ENCODE measurements around the gene ZNF467.

Gene ZNF467

DNA sequence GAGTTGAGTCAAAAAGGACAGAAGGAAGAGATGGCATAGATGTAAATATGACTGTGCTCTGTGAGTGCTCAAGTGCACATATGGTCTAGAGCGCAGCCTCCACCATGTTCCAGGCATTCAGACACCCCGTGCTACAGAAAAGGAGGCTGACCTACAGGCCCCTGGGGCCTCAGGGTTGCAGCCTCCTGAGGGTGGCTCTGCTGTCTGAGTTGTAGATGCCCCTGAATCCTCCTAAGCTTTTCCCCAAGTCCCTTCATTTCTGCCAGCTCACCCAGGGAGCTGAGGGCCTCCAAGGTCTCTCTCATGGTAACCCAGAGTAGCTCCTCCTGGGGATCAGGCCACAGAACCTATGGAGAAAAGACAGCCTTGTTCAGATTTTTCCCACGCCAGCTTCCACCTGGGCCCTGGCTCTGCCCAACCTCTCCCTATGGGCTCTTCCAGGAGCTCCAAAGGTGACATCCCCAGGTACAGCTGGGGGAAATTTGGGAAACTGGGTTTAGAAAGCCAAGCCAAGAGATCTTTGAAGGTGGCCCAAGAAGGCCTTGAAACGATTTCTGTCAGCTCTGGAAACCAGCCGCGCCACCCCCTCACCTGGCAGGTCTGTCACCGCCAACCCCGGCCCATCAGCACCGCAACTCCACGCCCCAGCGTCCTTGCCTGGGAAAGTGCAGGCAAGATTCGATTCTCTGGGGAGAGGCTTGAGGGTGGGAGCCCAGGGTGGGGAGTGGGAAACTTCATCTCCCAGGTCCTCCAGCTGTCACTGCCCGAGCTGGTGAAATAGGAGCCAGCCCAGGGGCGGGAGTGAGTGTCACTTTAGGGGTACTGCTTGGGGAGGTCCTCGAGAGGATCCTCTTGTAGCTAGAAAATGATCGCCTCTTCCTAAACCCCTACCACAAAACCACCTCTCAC lies 2.4 kb downstream of the ZNF467 start:
- no peak for DNase-seq

DNA sequence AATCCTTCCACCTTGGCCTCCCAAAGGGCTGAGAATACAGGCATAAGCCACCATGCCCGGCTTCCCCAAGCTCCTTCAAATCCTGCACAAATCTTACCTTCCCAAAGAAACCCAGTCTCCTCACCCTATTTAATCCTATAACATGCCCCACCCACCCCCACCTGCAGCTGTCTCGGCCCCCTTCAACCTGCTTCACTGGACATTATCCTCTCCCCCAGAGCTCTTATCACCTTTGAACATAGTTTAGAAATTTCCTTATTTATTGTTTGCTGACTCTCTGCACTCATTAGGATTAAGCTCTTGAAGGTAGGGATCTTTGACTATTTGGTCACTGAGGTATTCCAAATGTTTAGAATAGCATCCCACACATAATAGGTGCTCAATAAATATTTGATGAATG lies 3.5 kb downstream of the ZNF467 start:
- no peak for DNase-seq

DNA sequence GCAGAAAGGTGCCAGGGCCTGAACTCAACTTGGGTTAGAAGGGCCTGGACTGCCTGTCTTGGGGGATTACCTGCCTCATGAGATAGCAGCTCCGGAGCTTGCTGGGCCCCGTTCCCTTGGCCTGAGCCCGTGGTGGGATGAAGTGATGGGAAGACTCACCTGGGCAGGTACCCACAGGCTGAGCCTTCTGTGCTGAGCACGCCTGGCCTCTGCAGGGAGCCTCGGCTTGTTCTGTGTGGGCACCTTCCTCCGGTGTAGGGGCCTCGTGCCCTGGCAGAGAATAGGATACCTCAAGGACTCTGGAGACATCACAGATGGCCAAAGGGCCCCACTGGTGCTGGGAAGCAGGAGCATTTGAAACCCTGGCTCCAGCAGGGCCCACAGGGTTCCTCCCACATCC lies 4.5 kb downstream of the ZNF467 start:
- no peak for DNase-seq

DNA sequence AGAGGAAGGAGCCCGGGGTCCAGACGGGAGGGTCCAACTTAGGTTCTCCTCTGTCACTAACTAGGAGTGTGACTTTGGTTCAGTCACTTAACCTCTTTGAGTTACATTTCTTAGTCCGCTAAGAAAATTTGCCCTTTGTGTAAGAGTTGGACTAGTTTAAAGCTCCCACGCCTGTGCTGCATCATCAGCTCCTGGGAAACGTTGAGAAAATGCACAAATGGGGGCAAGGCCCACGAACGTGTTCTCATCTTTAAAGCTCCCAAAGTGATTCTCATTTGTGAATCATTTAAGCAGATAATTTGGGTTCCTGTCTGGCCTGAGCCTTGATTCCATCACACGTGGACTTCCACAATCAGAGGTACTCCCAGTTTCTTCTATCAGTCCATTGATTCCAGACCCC lies 6.3 kb downstream of the ZNF467 start:
- no peak for DNase-seq

DNA sequence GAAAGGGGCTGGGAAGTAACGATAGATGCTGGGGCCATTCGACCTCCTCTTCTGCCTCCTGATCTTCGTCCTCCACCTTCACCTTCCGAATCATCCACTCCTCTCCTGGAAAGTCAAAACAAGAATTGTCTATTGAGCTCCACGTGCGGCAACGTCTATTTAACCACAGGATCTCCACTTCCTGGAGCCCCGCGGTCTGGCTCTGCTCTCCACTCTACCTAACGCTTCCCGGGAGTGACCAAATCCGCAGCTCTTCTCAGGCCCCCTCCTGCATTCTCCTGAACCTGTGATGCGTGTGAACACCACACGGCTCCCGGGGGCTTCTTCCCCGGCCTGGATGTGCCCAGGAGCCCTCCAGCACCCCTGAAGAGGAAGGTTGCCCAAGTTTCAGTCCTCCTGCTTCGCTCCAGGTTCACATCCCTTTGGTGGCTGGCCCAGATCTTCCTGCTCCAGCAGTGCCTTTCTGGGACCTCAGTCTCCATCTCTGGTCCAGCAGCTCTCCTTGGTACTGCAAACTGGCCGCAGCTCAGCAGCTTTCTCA lies 7.2 kb downstream of the ZNF467 start:
- no peak for DNase-seq

DNA sequence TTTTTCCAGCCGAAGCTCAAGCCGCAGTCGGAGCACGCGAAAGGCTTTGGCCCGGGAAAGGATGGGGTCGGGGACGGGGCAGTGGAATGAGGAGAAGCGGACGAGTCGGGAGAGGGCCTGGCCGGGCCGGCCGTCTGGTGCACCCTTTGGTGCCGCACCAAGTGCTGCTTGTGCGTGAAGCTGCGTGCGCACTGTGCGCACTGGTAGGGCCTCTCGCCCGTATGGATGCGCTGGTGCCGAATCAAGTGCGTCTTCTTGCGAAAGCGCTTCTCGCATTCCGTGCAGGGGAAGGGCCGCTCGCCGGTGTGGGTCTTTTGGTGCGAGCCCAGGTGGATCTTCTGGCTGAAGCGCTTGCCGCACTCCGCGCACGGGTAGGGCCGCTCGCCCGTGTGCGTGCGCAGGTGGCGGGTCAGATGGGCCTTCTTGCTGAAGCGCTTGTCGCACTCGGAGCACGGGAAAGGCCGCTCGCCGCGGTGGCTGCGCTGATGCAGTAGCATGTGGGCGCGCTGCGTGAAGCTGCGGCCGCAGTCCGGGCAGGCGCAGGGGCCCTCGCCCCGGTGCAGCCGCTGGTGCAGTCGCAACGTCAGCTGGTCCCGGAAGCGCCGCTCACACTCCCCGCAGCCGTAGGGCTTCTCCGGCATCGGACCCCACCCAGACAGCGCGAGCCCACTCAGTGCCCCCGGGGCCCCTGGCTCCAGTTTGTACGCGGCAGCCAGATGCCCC lies 7.8 kb downstream of the ZNF467 start:
- DNase-seq: no peak

DNA sequence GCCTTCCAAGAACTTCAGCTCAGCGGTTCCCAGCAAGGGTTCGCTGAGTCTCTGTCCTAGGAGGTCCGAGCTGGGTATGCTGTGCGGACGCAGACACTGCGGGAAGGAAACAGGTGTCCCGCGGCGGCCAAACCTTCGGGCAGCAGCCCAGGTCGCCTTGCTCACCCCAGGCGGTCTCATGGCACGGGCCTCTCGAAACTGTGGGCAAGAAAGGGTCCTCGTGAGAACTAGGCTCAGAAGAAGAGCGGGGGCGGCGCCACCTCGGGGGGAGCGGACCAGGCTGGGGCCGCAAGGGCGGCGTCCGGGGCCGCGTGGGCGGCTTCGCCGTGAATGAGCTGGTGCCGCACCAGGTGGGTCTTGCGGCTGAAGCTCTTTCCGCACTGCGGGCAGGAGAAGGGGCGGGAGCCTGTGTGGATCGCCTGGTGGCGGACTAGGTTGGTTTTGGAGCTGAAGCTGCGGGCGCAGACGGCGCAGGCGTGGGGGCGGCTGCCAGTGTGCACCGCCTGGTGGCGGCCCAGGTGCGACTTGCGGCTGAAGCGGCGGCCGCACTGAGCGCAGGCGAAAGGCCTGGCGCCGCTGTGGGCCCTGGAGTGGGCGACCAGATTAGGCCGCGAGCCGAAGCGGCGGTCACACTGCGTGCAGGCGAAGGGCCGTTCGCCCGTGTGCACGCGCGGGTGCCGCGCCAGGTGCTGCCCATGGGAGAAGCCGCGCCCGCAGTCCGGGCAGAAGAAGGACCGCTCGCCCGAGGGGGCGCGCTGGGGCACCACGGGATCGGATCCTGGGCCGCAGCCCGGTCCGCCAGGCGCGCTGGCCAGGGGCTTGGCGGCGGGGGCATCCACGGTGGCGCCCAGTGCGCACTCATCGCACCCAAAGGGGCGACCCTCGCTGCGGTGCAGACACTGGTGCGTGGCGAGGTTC lies 8.6 kb downstream of the ZNF467 start:
- DNase-seq: no peak

DNA sequence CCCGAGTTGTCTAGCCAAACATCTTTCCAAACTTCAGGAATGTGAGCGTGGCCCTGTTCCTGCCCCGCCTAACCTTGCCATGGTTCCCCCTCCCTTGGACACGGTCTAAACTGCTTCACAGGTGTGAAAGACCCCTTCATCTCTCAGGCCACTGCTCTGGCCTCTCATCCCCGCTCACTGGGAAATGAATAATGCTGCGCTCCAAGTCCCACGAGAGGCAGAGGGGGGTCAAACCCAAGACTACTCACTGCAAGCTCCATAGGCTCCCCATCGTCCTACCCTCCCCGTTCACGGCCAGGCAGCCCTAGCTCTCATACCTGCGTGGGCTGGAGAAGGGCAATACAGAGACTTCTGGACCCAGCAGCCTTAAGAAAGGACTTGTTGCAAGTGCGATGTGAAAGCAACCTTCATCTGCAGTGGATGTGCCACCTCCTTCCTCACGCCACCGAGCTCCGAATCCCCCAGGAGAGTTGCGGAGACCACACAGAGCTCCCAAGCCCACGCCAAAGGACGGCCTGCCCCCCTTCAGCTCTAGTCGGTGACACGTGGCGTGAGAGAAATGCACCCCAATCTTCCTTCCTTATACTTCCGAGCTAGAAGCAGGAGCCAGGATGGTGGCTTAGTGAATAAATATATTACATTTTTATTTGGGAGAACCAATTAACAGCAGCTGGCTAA lies 9.7 kb downstream of the ZNF467 start:
- DNase-seq: no peak

DNA sequence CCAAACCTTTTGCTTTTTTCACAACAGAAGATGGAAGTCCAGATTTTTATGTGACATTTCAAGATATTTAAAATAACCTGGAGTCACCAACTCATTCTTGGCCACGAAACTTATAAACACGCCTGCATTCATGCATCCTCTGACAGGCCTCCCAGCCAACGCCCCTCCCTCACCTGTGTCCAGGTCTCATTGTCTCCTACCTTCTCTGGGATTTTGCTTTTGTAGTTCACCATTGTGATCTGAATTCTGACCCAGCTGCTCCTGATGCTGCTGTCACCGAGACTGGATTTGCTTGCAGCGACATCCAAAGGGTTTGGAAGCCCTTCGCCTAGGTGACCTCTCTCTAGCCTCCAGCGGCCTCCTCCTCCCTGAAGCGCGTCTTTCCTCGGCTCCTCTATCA lies 10.8 kb downstream of the ZNF467 start:
- no peak for DNase-seq

DNA sequence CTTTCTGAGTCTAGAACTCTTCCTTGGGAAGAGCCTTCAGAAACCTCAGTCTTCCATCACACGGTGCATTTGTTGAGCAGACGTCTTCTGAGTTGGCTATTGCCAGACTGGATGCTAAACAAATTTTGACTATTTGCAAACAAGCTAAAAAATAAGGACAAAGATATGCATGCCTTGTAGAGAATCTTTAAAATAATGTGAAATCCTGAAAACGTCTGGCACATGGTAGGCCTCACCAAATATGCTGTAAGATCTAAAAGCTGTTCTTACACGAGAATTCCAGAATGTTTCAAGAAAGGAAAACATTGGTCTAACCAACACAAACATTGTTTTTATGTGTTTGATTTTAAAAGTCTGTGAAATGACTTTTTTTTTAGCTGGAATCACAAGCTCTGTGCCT lies 11.3 kb downstream of the ZNF467 start:
- DNase-seq: no peak

DNA sequence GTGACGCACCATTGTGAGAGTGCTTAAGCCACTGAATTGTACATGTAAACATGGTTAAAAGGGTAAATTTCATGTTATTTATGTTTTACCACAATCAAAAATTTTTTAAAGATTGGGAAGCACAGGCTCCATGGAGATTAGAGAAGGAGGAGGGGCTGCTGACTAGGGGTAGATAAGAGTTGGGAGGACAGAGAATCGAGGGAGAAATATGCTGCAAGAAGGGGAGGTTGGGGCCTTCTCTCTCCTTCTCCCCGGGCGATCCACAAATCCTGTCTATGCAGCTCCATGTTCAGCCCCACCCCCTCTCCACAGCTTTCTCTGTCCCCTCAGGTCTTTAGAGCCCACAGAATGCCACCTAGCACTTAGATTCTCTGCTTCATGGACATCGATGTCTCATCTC lies 12.1 kb downstream of the ZNF467 start:
- DNase-seq: no peak

DNA sequence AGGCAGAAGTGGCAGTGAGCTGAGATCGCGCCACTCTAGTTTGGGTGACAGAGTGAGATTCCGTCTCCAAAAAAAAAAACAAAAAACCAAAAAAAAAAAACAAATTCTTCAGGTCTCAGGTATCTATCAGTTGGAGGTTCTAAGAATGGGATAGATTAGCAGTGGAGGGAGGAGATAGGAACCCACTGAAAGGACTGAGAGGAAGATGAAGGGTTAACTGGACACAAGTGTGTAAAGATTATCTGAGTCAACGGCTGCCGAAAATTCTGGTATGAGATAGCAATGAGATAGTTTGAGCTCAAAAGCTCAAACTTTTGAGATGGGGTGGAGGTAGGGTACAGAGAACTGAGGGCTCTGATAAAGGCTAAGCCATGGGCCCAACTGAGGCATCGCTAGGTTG lies 12.8 kb downstream of the ZNF467 start:
- no peak for DNase-seq

DNA sequence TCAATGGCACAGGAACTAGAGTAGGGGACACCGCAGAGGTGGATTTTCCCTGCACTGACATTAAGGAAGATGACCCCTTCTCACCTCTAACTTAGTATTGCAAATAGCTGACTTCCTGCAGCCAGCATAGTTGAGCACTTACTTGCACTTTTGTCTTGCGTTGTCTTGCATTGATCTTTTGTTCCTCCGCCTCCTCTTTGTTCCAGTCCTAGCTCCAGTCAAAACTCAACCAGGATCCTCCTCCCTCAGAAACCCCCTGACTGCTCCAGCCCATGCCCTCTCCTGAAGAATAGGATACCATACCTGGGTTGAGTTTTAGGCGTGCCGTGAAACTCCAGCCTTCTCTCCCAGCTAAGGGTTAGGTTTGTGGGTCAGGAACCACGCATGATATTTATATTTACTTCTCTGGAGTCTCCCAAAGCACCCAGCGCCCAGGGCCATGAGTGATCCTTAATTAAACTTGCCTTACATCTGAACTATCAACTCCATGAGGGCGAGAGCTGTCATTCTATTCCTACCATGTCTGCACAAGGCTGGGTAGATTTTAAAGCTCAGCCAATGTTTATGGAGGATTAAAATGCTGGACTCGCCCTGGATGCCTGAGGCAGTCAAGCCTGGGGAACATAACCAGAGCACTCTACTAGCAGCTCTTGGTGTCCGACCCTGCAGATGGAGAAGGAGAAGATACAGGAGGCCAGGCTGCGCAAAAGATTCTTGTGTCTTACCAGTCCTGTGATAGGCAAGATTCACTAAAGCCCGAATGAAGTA lies 14.1 kb downstream of the ZNF467 start:
- DNase-seq: no peak

DNA sequence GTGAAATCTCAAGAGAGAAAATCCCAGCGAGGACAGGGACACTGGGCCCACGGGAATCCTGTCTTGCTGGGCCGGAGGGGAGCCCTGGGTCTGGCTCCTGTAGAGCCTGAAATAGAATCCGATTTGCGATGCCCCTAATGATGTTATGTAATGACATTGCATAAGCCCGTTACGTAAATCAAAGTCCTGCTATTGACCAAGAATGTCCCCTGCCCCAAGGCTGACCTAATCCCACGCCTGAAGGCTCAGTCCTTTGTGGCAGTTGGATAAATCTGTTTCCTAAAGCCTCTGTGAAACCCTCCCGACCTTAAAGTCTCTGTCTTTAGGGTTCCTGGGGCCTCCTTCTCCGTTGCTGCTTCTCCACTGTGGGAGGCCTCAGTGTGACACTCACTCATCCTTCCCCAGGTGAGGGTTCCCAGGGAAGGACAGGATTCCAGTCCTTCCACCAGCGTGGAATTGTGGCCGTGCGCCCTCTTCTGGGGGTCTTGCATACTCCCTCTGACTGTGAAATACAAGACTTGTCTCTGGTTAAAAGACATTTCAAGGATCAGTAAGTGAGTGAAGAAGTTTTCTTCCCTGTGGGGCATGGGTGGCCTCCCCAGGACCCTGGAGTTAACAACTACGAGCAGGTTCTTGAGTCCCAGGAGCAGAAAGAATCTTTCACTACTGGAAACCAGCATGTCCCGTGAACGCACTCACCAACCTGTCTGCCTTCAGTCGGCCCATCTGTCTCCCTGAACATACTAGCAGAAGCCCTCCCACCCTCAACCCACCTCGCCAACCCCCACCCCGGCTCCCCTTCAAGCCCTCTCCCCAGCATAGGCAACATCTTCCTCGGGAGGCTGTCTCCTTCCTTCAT lies 19.8 kb downstream of the ZNF467 start:
- peak in 1 of 2 donors; percentile 43 for DNase-seq

DNA sequence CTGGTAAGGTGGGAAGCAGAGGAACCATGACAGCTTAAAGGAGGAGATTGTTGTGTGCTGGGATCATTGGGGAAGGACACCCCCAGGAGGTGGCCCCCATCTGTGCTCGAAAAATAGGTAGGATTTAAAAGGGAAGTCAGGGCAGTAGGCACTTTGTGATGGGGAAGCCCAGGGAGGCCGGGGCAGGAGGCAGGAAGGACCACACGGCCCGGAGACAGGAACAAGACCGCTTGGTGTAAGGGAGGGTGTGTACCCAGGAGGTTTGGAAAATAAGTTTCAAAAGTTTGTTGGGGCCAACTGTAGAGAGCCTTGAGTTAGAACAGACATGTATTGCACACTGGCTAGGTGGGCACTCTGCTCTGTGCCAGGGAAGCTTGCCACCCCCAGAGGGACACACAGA lies 20.7 kb downstream of the ZNF467 start:
- DNase-seq: no peak

DNA sequence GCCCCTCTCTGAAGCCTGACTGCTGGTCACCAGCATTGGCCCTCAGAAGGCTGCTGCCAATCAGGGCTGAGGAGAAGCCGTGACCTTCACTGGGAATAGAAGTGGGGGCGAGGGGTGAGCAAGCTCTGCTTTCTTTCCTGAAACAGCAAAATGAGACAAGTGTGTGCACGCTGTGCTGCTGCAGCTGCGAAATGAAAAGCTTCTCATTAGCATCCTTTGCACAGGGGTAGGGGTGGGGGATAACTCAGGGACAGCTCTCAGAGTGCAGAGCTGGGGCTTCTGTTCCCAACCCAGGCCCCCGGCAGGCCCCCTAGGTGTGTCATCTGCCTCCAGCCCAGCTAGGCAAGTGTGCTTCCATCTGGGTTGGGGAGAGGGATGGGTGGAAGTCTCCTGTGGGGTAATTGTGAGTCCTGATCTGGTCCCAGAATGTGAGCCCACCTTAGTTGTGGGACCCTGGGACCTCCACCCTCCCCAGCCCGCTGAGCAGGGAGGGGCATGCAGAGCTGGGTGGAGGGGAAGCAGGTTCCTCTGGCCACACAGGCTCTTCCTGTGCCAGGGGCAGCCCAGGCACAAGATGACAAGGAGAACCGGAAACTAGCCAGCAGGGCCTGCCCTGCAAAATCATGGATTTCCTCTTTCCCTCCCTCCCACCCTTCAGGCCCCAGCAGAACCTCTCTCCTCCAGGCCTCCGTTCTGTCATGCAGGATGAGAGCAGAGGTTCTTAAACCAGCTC lies 22.2 kb downstream of the ZNF467 start:
- DNase-seq: peak in 1 of 2 donors; percentile 36

DNA sequence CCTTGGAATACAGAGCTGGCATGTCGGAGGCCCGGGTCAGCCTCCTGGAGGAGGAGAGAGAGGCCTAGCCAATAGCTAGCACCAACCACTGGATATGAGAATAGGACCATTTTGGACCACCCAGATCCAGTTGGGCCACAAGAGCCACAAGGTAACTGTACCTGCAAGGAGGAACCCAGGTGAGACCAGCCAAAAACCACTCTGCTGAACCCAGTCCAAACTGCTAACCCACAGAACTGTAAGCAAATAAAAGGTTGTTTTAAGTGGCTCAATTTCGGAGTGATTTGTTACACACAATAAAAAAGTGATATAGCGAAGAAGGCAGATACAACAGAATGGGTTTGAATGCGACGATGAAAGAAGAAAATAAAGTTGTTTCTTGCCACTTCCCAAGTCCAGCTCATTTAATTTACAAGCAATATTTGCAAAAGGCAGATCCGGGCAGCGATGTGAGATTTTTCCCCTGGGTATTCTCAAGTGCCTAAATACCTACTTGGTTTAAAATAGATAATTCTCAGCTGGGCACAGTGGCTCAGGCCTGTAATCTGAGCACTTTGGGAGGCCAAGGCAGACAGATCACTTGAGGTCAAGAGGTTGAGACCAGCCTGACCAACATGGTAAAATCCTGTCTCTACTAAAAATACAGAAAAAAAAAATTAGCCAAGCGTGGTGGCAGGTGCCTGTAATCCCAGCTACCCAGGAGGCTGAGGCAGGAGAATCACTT lies 23.1 kb downstream of the ZNF467 start:
- no peak for DNase-seq

DNA sequence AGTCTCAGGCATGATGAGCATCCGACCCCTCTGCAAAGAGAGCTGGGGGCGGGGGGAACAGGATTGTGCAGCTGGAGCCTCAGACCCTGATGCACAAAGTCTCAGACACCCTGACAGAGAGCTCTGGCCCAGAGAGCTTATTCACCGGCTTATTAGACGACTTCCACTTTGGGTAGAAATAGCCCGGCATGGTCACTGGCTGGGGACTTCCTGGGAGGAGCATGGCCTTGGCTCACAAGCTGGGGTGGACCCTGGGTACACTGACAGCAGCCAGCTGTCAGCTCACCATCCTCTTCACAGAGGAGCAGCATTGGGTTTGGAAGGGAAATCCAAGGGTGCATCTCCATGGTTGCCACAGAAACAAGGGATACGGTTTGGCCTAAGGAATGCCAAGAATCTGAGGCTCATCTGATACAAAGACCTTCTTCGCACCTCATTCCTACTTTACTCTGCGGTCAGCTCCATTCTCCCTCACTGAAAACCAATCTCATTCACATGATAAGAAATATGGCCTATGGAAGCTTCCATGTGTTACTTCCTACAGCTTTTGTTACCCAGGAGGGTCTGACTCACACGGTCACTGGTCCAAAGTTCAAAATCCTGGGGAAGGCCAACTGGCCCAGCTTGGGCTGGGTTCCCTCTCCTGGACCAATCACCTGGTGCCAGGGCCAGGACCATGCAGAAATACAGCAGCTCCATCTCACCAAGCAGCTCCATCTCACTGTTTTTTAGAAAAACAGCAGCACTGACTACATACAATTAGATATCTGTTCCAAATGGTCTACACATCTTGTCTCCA lies 25.1 kb downstream of the ZNF467 start:
- peak in 1 of 2 donors; percentile 24 for DNase-seq

Data from inflammatory macrophage (primary cell).